PC-3 (cell line): ENCODE measurements around the gene ZIC4. TPM values are rescaled to one million over a fixed set of nuclear protein-coding genes. Genes with fewer than 3 reads are reported as not detected.

Source experiments
- ATAC-seq: fragments of 200-7000 bp; cut with Tn5 transposase; 2 replicates; pipeline ENCODE4 v1.9.1; 2020; ENCODE audit warnings: mild to moderate bottlenecking, moderate library complexity
- BruUV-seq: library from RNA; stranded (reverse); fragments of 400-500 nt; replicated peaks from 2 replicates; lab custom pipeline; 2021; lab: Mats Ljungman, UMichigan
- CTCF ChIA-PET: fragments of 300-600 bp; sonication (Branson Sonifier 250); formaldehyde crosslinking; loops from one replicate; lab custom pipeline; 2022; ENCODE audit warnings: antibody characterized with exemption; lab: Charles Lee
- POLR2A ChIA-PET: fragments of 300-600 bp; sonication (Branson Sonifier 250); formaldehyde crosslinking; loops from one replicate; lab custom pipeline; 2022; ENCODE audit warnings: antibody characterized with exemption; ENCODE audit not compliant: unreplicated experiment; lab: Charles Lee
- DNase-seq: peaks from one replicate; pipeline ENCODE4 v3.0.0-alpha.2; 2015
- H2AFZ ChIP-seq: fragments of 300-600 bp; sonication (generic); 2 replicates; pipeline ENCODE4 v1.6.0; 2016; ENCODE audit warnings: antibody characterized with exemption, low read length
- H3F3A ChIP-seq: fragments of 300-600 bp; sonication (generic); one replicate; pipeline ENCODE4 v1.6.0; 2017; ENCODE audit warnings: antibody characterized with exemption, low read length, control low read depth, mild to moderate bottlenecking; ENCODE audit not compliant: unreplicated experiment
- H3K27ac ChIP-seq: fragments of 300-600 bp; sonication (generic); 2 replicates; pipeline ENCODE4 v1.5.1; 2016; ENCODE audit warnings: mild to moderate bottlenecking, low read length
- H3K27me3 ChIP-seq: fragments of 300-600 bp; sonication (generic); 2 replicates; pipeline ENCODE4 v1.6.1; 2016; ENCODE audit warnings: low read length, mixed read lengths
- H3K36me3 ChIP-seq: fragments of 300-600 bp; sonication (generic); 2 replicates; pipeline ENCODE4 v1.6.1; 2016; ENCODE audit warnings: low read depth, mixed run types, low read length, mixed read lengths
- H3K4me1 ChIP-seq: fragments of 300-600 bp; sonication (generic); 2 replicates; pipeline ENCODE4 v1.5.1; 2016; ENCODE audit warnings: low read length; ENCODE audit not compliant: insufficient read depth
- H3K4me2 ChIP-seq: fragments of 300-600 bp; sonication (generic); 2 replicates; pipeline ENCODE4 v1.6.0; 2016; ENCODE audit warnings: low read length
- H3K4me3 ChIP-seq: fragments of 300-600 bp; sonication (generic); 2 replicates; pipeline ENCODE4 v1.5.1; 2016; ENCODE audit warnings: mild to moderate bottlenecking, low read length, mixed read lengths
- H3K79me2 ChIP-seq: fragments of 300-600 bp; sonication (generic); 2 replicates; pipeline ENCODE4 v1.6.1; 2017; ENCODE audit warnings: low read length, mixed read lengths
- H3K9ac ChIP-seq: fragments of 300-600 bp; sonication (generic); 2 replicates; pipeline ENCODE4 v1.6.0; 2016; ENCODE audit warnings: mild to moderate bottlenecking, low read length
- H3K9me2 ChIP-seq: fragments of 300-600 bp; sonication (generic); replicated peaks from 2 replicates; pipeline ENCODE4 v1.6.1; 2016; ENCODE audit warnings: mixed run types, low read length, mixed read lengths
- H3K9me3 ChIP-seq: fragments of 300-600 bp; sonication (generic); 2 replicates; pipeline ENCODE4 v1.6.1; 2016; ENCODE audit warnings: low read length, mixed read lengths
- H4K20me1 ChIP-seq: fragments of 300-600 bp; sonication (generic); 2 replicates; pipeline ENCODE4 v1.6.1; 2016; ENCODE audit warnings: low read length, mixed read lengths
- CTCF ChIP-seq: fragments of 300-600 bp; sonication (generic); conservative IDR thresholded peaks from 2 replicates; pipeline ENCODE4 v1.5.1; 2017; ENCODE audit warnings: antibody characterized with exemption, low read depth, mild to moderate bottlenecking, low read length
- EZH2 ChIP-seq: fragments of 300-600 bp; sonication (generic); IDR thresholded peaks from one replicate; pipeline ENCODE4 v1.6.1; 2017; ENCODE audit warnings: antibody characterized with exemption, mild to moderate bottlenecking, low read length; ENCODE audit not compliant: unreplicated experiment
- EZH2phosphoT487 ChIP-seq: fragments of 300-600 bp; sonication (generic); IDR thresholded peaks from 2 replicates; pipeline ENCODE4 v1.6.1; 2018; ENCODE audit warnings: mild to moderate bottlenecking, antibody characterized with exemption, low read length, borderline replicate concordance
- intact Hi-C: fragments of 100-400 bp; cut with micrococcal nuclease; formaldehyde crosslinking; loops from 2 replicates; pipeline ENCODE4 v1.9.0; 2023
- total RNA-seq: library from RNA; depleted of rRNA; stranded (reverse); fragments of >200 nt; gene quantifications from 2 replicates; pipeline ENCODE4 v1.2.3, GENCODE V29; 2014

Gene ZIC4
- total RNA-seq, 1 experiment from 2014 or later = not detected

GRCh38 chr3:147419781-147420224 is 13.5 kb upstream of the ZIC4 start:
- Histone ChIP-seq H3K9me2 (no peaks in the 10 kb centered on the region), H3K4me2 (no peak overlapping the region), H4K20me1 (no peaks in the 10 kb centered on the region), H3K36me3 (no peaks in the 10 kb centered on the region), H3K9me3 (no peaks in the 10 kb centered on the region), H3K79me2 (no peaks in the 10 kb centered on the region), H3K27me3 (peaks cover 95% of the 10 kb centered on the region), H3F3A (no peaks in the 10 kb centered on the region), H3K9ac (no peak overlapping the region), H2AFZ (no peak overlapping the region), H3K4me1 (no peaks in the 10 kb centered on the region), H3K4me3 (no peak overlapping the region), H3K27ac (no peak overlapping the region)
- ChIA-PET POLR2A (no interaction called here), CTCF (no interaction called here)
- DNase-seq (no peak), ATAC-seq (no peak)
- BruUV-seq = no TSS peak
- intact Hi-C loops = no loop called here
- no peak for TF ChIP-seq EZH2phosphoT487
- no peak for TF ChIP-seq CTCF
- no peak for TF ChIP-seq EZH2

- H3K4me2 ChIP-seq = no peak overlapping the region
- no peak for TF ChIP-seq EZH2phosphoT487
- TF ChIP-seq EZH2 = no peak
- no peak for TF ChIP-seq CTCF
- ChIA-PET CTCF (no interaction called here), POLR2A (interaction anchor here (0.5 kb wide), 1 partner anchor 40 kb away, joined by 10 read pairs; no protein-coding TSS in a partner anchor)
- no peaks in the 10 kb centered on the region for H4K20me1 ChIP-seq
- no peaks in the 10 kb centered on the region for H3K36me3 ChIP-seq
- H3K4me1 ChIP-seq = no peaks in the 10 kb centered on the region
- no peaks in the 10 kb centered on the region for H3F3A ChIP-seq
- ATAC-seq = no peak
- H3K9me3 ChIP-seq = no peaks in the 10 kb centered on the region
- no peak overlapping the region for H3K9ac ChIP-seq
- BruUV-seq = no TSS peak
- H2AFZ ChIP-seq = no peak overlapping the region
- H3K79me2 ChIP-seq = no peaks in the 10 kb centered on the region
- no peak overlapping the region for H3K27ac ChIP-seq
- no peaks in the 10 kb centered on the region for H3K9me2 ChIP-seq
- H3K27me3 ChIP-seq = peaks cover 95% of the 10 kb centered on the region
- intact Hi-C loops = no loop called here
- no peak overlapping the region for H3K4me3 ChIP-seq
- no peak for DNase-seq
Measured at GRCh38 chr3:147418808-147419701, 12.7 kb upstream of the ZIC4 start.

GRCh38 chr3:147418371-147418781 is 12.0 kb upstream of the ZIC4 start:
- Histone ChIP-seq H2AFZ (no peak overlapping the region), H3K79me2 (no peaks in the 10 kb centered on the region), H3K4me1 (no peaks in the 10 kb centered on the region), H3K36me3 (no peaks in the 10 kb centered on the region), H3K27ac (no peak overlapping the region), H3K9ac (no peak overlapping the region), H3K9me2 (no peaks in the 10 kb centered on the region), H4K20me1 (no peaks in the 10 kb centered on the region), H3K27me3 (peaks cover 93% of the 10 kb centered on the region), H3F3A (no peaks in the 10 kb centered on the region), H3K4me2 (no peak overlapping the region), H3K4me3 (no peak overlapping the region), H3K9me3 (no peaks in the 10 kb centered on the region)
- POLR2A ChIA-PET = interaction anchor here (0.5 kb wide), 1 partner anchor 39 kb away, joined by 10 read pairs; no protein-coding TSS in a partner anchor
- DNase-seq = no peak
- ATAC-seq = no peak
- intact Hi-C loops = no loop called here
- CTCF ChIA-PET = no interaction called here
- TF ChIP-seq EZH2phosphoT487 = no peak
- TF ChIP-seq CTCF = no peak
- no peak for TF ChIP-seq EZH2
- BruUV-seq = no TSS peak
